Measurements from ENCODE around the gene PPP4C. TPM values are rescaled to one million over a fixed set of nuclear protein-coding genes. Genes with fewer than 3 reads are reported as not detected.

Gene PPP4C
- total and polyA plus RNA-seq, 2 of the 8 experiments (the other 6 are each of a cell fraction or from before 2014, with no cell fraction given) = 148 to 298 TPM

GRCh38 chr16:30046588-30046987 lies 29.2 kb upstream of the PPP4C start:
- Histone ChIP-seq H3K4me3 (ENCODE audit: extremely low read depth in 1 of 4, insufficient read depth in 2 of 4, low read depth in 3 of 4, low read length in 4 of 4) (no peak overlapping the region), H2BK12ac (ENCODE audit: low read depth, low read length) (no peak overlapping the region), H3K27me3 (replicated peaks in 1 of 4; ENCODE audit: control insufficient read depth in 3 of 4, extremely low read depth in 1 of 4, insufficient read depth in 3 of 4, low read length in 3 of 4) (peaks cover 0 to 6% (median 1%) of the 10 kb centered on the region in 4 experiments; a peak in 3 of 7 replicates), H3K36me3 (ENCODE audit: control insufficient read depth in 2 of 4, insufficient read depth in 4 of 4, low read length in 3 of 4) (no peaks in the 10 kb centered on the region), H2BK5ac (ENCODE audit: low read depth, low read length) (no peak overlapping the region), H3K4me2 (ENCODE audit: insufficient read depth in 1 of 2, low read depth in 2 of 2, low read length in 2 of 2) (no peak overlapping the region), H3K27ac (ENCODE audit: low read depth, low read length) (no peak overlapping the region), H3K9ac (replicated peaks in 1 of 4; ENCODE audit: extremely low read depth in 1 of 4, low read depth in 3 of 4, low read length in 3 of 4) (no peak overlapping the region), H4K5ac (ENCODE audit: insufficient read length, low read depth, low read length) (no peak overlapping the region), H2AK5ac (ENCODE audit: low read depth, low read length) (0 out of 2 replicates have a peak overlapping the region, but pooled peaks have one; percentile 24), H2BK20ac (ENCODE audit: low read length) (no peak overlapping the region), H3K18ac (ENCODE audit: extremely low read depth, low read length) (no peak overlapping the region), H2AFZ (ENCODE audit: low read length) (no peak overlapping the region), H3K23me2 (ENCODE audit: low read depth, low read length) (peaks cover 6% of the 10 kb centered on the region), H3K79me2 (ENCODE audit: control insufficient read depth in 1 of 2, insufficient read depth in 2 of 2, low read length in 2 of 2) (no peaks in the 10 kb centered on the region), H4K20me1 (replicated peaks in 1 of 2; ENCODE audit: control insufficient read depth in 1 of 2, insufficient read depth in 2 of 2, low read length in 2 of 2) (peaks cover 0 to 5% of the 10 kb centered on the region in 2 experiments), H4K8ac (ENCODE audit: extremely low read depth, insufficient read depth, low read length) (no peak overlapping the region), H3K9me3 (ENCODE audit: insufficient read depth in 2 of 2, low read depth in 1 of 2, low read length in 1 of 2) (no peaks in the 10 kb centered on the region), H3K4me1 (replicated peaks in 1 of 4; ENCODE audit: control insufficient read depth in 3 of 4, insufficient read depth in 4 of 4, low read length in 3 of 4) (no peaks in the 10 kb centered on the region), H3K79me1 (ENCODE audit: low read depth, low read length) (peaks cover 3% of the 10 kb centered on the region; the same call in 1 of the 2 replicates), H3K23ac (ENCODE audit: insufficient read length) (no peak overlapping the region), H3K4ac (replicated peaks; ENCODE audit: insufficient read length, low read depth, low read length) (no peak overlapping the region), H4K91ac (replicated peaks; ENCODE audit: insufficient read length, low read length) (no peak overlapping the region), H2BK120ac (replicated peaks; ENCODE audit: low read depth, low read length) (no peak overlapping the region), H3K14ac (ENCODE audit: insufficient read length) (no peak overlapping the region), H3K56ac (replicated peaks; ENCODE audit: insufficient read length, low read depth, low read length) (no peak overlapping the region), H2BK15ac (ENCODE audit: low read length) (no peak overlapping the region)
- WGBS, 2 experiments (ENCODE audit: extremely low coverage in 1 of 2, insufficient coverage in 1 of 2, insufficient read length in 1 of 2, insufficient replicate concordance in 2 of 2, low coverage in 1 of 2, low lambda C conversion rate in 2 of 2, missing lambda C conversion rate in 1 of 2) = 78% methylated on average over 1 of the region's 1 CpG; no CpG with 5 or more reads in 1 of the 2 experiments
- no peak for TF ChIP-seq KDM4A (IDR thresholded peaks at IDR 0.05; ENCODE audit: low read depth, low read length, severe bottlenecking)
- DNase-seq (ENCODE audit: low read depth in 1 of 2, low spot score in 2 of 2) (no peak), FAIRE-seq (no peak)
- ChIA-PET CTCF (ENCODE audit: partially characterized antibody) (interaction anchor here (1.0 to 1.7 kb wide), 2 partner anchors 9 to 139 kb away, joined by 4 to 6 read pairs; no protein-coding TSS in a partner anchor), POLR2A (ENCODE audit: partially characterized antibody) (interaction anchor here (1.3 kb wide), 1 partner anchor 19 kb away, joined by 4 read pairs; the partner anchor contains the start of gene ALDOA)
